GM23338 (cell line): ENCODE data around the gene NUB1. TPM values are rescaled to one million over a fixed set of nuclear protein-coding genes. Genes with fewer than 3 reads are reported as not detected.

ENCODE experiments used
- ETS1 ChIP-seq: IDR thresholded peaks from 2 replicates; pipeline ENCODE4 v1.6.1; 2016; ENCODE audit warnings: antibody characterized with exemption
- EZH2 ChIP-seq: fragments of 200-600 bp; sonication (generic); IDR thresholded peaks from one replicate; pipeline ENCODE4 v1.8.0; 2017; ENCODE audit warnings: antibody characterized with exemption, mild to moderate bottlenecking, low read depth; ENCODE audit not compliant: unreplicated experiment
- EZH2phosphoT487 ChIP-seq: fragments of 200-600 bp; sonication (generic); IDR thresholded peaks from one replicate; pipeline ENCODE4 v1.8.1; 2018; ENCODE audit warnings: antibody characterized with exemption; ENCODE audit not compliant: unreplicated experiment
- NANOG ChIP-seq: IDR thresholded peaks from 2 replicates; pipeline ENCODE4 v1.6.1; 2016; ENCODE audit warnings: antibody characterized with exemption, borderline replicate concordance
- POLR2AphosphoS5 ChIP-seq: IDR thresholded peaks from 2 replicates; pipeline ENCODE4 v1.6.1; 2016; ENCODE audit warnings: antibody characterized with exemption, low read depth
- ZNF114 ChIP-seq: fragments of 250-450 bp; sonication (Bioruptor Pico); IDR thresholded peaks from 2 replicates; pipeline ENCODE4 v1.5.0; 2020; ENCODE audit warnings: mild to moderate bottlenecking, moderate library complexity
- ZNF331 ChIP-seq: fragments of 250-450 bp; sonication (Bioruptor Pico); IDR thresholded peaks from 2 replicates; pipeline ENCODE4 v1.5.0; 2020; ENCODE audit warnings: low read depth, mild to moderate bottlenecking, moderate library complexity
- polyA plus RNA-seq: library from polyadenylated mRNA; unstranded; fragments of >200 nt; fragmentation: Nextera tagmentation; extraction: Ambion mirVana; gene quantifications from 2 replicates; pipeline ENCODE4 v1.2.1, GENCODE V29; 2016
- total RNA-seq: library from RNA; depleted of rRNA; stranded (reverse); fragments of >200 nt; shearing (Covaris generic); gene quantifications from 2 replicates; pipeline ENCODE4 v1.2.3, GENCODE V29; 2014
- TF ChIP-seq, protein P1 (sequence below): fragments of 250-450 bp; sonication (Bioruptor Pico); IDR thresholded peaks from 2 replicates; pipeline ENCODE4 v1.5.0; 2020; ENCODE audit warnings: mild to moderate bottlenecking, moderate library complexity
- TF ChIP-seq, protein P2 (sequence below): IDR thresholded peaks from one replicate; pipeline ENCODE4 v1.6.1; 2018; ENCODE audit warnings: antibody characterized with exemption; ENCODE audit not compliant: unreplicated experiment

NUB1 gene
- total and polyA plus RNA-seq, 2 experiments from 2014 or later: 31.8 to 42.3 TPM

- TF ChIP-seq, protein P1, sequence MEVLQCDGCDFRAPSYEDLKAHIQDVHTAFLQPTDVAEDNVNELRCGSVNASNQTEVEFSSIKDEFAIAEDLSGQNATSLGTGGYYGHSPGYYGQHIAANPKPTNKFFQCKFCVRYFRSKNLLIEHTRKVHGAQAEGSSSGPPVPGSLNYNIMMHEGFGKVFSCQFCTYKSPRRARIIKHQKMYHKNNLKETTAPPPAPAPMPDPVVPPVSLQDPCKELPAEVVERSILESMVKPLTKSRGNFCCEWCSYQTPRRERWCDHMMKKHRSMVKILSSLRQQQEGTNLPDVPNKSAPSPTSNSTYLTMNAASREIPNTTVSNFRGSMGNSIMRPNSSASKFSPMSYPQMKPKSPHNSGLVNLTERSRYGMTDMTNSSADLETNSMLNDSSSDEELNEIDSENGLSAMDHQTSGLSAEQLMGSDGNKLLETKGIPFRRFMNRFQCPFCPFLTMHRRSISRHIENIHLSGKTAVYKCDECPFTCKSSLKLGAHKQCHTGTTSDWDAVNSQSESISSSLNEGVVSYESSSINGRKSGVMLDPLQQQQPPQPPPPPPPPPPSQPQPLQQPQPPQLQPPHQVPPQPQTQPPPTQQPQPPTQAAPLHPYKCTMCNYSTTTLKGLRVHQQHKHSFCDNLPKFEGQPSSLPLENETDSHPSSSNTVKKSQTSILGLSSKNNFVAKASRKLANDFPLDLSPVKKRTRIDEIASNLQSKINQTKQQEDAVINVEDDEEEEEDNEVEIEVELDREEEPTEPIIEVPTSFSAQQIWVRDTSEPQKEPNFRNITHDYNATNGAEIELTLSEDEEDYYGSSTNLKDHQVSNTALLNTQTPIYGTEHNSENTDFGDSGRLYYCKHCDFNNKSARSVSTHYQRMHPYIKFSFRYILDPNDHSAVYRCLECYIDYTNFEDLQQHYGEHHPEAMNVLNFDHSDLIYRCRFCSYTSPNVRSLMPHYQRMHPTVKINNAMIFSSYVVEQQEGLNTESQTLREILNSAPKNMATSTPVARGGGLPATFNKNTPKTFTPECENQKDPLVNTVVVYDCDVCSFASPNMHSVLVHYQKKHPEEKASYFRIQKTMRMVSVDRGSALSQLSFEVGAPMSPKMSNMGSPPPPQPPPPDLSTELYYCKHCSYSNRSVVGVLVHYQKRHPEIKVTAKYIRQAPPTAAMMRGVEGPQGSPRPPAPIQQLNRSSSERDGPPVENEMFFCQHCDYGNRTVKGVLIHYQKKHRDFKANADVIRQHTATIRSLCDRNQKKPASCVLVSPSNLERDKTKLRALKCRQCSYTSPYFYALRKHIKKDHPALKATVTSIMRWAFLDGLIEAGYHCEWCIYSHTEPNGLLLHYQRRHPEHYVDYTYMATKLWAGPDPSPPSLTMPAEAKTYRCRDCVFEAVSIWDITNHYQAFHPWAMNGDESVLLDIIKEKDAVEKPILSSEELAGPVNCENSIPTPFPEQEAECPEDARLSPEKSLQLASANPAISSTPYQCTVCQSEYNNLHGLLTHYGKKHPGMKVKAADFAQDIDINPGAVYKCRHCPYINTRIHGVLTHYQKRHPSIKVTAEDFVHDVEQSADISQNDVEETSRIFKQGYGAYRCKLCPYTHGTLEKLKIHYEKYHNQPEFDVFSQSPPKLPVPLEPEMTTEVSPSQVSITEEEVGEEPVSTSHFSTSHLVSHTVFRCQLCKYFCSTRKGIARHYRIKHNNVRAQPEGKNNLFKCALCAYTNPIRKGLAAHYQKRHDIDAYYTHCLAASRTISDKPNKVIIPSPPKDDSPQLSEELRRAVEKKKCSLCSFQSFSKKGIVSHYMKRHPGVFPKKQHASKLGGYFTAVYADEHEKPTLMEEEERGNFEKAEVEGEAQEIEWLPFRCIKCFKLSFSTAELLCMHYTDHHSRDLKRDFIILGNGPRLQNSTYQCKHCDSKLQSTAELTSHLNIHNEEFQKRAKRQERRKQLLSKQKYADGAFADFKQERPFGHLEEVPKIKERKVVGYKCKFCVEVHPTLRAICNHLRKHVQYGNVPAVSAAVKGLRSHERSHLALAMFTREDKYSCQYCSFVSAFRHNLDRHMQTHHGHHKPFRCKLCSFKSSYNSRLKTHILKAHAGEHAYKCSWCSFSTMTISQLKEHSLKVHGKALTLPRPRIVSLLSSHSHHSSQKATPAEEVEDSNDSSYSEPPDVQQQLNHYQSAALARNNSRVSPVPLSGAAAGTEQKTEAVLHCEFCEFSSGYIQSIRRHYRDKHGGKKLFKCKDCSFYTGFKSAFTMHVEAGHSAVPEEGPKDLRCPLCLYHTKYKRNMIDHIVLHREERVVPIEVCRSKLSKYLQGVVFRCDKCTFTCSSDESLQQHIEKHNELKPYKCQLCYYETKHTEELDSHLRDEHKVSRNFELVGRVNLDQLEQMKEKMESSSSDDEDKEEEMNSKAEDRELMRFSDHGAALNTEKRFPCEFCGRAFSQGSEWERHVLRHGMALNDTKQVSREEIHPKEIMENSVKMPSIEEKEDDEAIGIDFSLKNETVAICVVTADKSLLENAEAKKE: no peak
- TF ChIP-seq POLR2AphosphoS5: no peak
- TF ChIP-seq, protein P2, sequence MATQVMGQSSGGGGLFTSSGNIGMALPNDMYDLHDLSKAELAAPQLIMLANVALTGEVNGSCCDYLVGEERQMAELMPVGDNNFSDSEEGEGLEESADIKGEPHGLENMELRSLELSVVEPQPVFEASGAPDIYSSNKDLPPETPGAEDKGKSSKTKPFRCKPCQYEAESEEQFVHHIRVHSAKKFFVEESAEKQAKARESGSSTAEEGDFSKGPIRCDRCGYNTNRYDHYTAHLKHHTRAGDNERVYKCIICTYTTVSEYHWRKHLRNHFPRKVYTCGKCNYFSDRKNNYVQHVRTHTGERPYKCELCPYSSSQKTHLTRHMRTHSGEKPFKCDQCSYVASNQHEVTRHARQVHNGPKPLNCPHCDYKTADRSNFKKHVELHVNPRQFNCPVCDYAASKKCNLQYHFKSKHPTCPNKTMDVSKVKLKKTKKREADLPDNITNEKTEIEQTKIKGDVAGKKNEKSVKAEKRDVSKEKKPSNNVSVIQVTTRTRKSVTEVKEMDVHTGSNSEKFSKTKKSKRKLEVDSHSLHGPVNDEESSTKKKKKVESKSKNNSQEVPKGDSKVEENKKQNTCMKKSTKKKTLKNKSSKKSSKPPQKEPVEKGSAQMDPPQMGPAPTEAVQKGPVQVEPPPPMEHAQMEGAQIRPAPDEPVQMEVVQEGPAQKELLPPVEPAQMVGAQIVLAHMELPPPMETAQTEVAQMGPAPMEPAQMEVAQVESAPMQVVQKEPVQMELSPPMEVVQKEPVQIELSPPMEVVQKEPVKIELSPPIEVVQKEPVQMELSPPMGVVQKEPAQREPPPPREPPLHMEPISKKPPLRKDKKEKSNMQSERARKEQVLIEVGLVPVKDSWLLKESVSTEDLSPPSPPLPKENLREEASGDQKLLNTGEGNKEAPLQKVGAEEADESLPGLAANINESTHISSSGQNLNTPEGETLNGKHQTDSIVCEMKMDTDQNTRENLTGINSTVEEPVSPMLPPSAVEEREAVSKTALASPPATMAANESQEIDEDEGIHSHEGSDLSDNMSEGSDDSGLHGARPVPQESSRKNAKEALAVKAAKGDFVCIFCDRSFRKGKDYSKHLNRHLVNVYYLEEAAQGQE: no peak
- no peak for TF ChIP-seq ZNF114 (CRISPR knock-in tag)
- no peak for TF ChIP-seq NANOG
- no peak for TF ChIP-seq EZH2
- TF ChIP-seq ETS1: no peak
- no peak for TF ChIP-seq ZNF331 (CRISPR knock-in tag)
- no peak for TF ChIP-seq EZH2phosphoT487
Measured at GRCh38 chr7:151363182-151363581, 21.6 kb downstream of the NUB1 start (continued).
